NCI-H128 (cell line): ENCODE data around the gene MYBPC2.
"Not testable (repeated sequence)": the region's sequence is repeated elsewhere in the genome, so short reads cannot be mapped to it uniquely, and the experiment has no call there.

Experiments used
- DNase-seq: peaks from one replicate; lab custom pipeline; 2025; ENCODE audit not compliant: unreplicated experiment; lab: John Stamatoyannopoulos, UW

Gene MYBPC2

GRCh38 chr19:50432221-50433028 is at the start of gene MYBPC2:
MYBPC2 (plus strand) TSS chr19:50432892; CDS start chr19:50432954, 62 bp downstream.
- DNase-seq: no peak

DNA sequence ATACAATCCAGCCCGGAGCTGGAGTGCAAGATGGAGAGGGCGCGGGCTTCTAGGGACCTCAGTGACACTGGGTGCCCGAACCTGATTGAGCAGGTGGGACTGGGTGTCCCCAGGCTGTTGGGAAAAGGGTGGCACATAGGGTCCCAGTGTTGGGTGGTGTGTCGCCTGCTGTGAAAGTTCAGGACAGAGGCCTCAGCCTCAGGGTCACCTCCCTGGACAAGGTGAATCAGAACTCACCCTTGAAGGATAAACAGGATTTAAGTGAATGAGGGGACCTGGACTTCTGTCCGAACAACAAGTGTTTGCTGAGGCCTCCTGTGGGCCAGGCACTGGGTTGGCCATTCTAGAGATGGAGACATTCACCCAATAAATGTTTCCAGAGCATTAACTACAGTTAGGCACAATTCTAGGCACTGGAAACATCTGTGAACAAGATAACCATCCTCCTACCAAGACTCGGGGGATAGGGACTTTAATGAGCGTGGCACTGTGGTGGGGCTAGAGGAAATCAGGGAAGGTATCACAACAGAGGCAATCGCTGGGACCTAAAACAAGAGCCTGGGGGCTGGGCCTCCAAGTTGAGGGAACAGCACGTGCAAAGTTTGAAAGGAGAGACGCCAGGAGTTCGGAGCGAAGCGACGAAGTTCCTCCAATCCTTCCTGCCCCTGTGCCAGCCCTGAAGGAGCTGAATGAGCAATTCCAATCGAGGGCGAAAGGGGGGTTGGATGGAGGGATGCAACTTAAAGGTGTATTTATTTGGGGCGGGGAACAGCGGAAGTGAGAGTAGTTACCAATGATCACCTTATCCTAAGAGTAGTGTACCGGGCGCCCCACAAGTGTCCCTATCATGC is 49.5 kb upstream of the MYBPC2 start:
- no peak for DNase-seq

DNA sequence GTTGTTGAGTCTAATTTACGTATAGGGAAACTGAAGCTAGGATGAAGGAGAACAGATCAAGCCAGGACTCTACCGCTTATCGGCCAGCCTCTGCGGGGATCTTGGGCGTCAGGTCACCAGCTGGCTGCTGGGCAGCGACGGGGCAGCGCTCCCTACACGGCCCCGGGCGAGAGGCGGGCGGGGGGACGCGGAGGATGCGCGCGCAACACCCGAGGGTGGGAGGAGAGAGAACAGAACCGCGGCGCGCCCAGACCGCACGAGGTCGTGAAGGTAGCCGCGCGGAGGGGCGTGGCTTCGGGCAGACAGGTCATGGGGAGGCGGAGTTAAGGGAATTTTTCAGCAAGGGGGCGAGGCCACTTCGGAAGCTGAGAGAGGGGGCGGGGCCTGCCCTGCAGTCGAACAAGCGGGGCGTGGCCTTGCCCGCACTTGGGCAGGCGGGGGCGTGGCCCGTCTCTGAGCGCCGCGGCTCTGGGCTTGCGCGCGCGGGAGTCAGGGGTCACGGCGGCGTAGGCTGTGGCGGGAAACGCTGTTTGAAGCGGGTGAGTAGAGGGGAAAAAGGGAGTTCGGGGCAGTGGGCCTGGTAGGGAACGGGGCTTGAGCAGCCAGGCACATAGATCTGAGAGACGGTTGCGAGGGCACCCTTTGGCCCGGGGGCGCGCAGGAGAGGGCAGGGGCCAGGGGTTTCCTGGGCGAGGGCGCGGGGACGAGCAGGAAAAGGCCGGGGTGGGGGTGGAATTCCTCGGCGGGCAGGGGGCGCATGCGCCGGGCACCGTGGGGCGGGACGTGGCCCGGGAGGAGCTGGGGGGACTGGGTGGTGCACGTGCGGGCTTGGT is 48.6 kb upstream of the MYBPC2 start, which contains the start of gene POLD1:
POLD1 (plus strand) TSS at position 496 of the 833 bp plus-strand sequence. CDS start 14,505 bp downstream, outside the sequence.
- DNase-seq: peak; percentile 93

DNA sequence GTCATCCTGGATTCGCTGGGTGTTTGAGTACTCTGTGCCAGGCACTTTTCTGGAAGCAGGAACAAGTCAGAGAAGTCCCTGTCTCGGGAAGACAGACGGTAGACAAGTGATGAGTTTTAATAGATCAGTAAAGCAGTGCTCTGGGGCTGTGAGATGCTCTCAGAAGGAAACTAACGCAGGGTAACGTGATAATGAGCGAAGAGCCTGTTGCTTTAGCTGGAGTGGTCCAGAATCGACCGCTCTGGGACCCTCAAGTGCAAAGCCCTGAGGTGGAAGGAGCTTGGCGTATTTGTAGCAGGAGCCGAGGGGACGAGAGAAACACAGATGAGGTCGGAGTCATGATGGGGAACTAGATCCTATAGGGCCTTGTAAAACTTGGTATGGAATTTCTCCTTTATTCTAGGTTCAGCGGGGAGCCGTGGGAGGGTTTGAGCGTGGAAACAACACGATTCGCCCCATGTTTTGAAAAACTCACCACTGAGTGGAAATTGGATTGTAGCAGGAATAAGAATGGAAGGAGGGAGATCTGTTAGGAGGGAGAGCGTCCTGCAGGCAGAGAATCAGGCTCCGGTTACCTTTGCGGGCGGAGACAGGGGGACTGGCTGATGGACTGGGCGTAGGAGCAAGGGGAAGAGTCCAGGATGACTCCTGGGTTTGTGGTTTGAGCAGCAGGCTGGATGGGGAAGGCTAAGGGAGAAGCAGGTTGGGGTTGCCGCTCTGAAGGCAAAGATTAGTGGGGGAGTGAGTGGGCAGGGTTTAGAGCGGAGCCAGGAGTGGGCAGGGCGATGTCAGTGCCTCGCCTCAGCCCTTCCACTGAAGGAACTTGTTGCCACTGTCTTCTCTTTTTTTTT is 47.8 kb upstream of the MYBPC2 start:
- no peak for DNase-seq

- no peak for DNase-seq
Measured at GRCh38 chr19:50387176-50387867, 45.4 kb upstream of the MYBPC2 start.

DNA sequence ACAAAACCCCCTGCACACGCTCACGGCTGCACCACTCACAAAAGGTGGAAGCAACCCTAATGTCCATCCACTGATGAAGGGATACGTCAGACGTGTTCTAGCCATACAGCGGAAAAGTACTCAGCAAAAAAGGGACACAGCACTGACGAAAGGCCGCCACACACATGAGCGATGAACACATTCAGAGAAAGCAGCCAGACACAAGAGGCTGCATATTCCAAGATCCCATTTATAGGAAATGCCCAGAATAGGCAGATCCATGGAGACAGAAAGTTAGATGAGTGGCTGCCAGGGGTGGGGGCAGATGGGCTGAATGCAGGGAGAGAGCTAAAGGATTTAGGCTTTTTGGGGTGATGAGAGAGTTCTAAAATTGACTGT is 44.8 kb upstream of the MYBPC2 start:
- no peak for DNase-seq

DNA sequence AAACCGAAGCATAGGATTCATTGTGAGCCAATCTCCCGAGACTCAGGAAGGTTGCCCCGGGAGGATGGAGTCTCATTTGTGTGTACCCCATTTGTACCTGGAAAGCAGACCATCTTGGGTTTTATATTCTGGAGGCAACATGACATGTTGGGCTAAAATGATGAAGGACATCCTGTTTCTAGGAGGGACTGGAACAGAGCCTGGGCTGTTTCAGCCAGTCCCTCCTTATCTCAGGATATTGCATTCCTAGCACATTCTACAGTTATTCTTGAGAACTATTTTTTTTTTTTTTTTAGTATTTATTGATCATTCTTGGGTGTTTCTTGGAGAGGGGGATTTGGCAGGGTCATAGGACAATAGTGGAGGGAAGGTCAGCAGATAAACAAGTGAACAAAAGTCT is 42.4 kb upstream of the MYBPC2 start:
- not testable (repeated sequence) for DNase-seq

- DNase-seq: not testable (repeated sequence)
Measured at GRCh38 chr19:50390952-50391351, 41.7 kb upstream of the MYBPC2 start.

DNA sequence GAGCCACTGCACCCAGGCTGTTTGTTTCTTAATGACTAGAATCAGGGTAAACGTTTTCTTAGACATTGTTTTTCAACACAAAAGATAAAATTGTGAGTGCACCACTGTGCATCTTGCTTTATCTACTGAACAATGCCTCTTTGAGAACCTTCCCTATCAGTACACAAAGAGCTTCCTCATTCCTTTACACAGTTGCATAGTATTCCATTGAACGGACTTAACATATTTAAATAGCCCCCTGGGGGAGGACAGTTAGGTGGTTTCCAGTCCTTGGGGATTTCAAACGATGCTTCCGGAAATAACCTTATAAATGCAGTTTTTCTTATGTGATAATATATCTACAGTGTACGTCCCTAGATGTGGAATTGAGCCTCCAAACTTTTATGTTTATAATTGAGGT is 39.9 kb upstream of the MYBPC2 start:
- DNase-seq: no peak

GRCh38 chr19:50393589-50393988 is 39.1 kb upstream of the MYBPC2 start:
- no peak for DNase-seq

- no peak for DNase-seq
Measured at GRCh38 chr19:50394017-50394416, 38.7 kb upstream of the MYBPC2 start.

GRCh38 chr19:50398675-50399367 is 33.9 kb upstream of the MYBPC2 start:
- DNase-seq: no peak

- no peak for DNase-seq
Measured at GRCh38 chr19:50399368-50399745, 33.3 kb upstream of the MYBPC2 start.

GRCh38 chr19:50401605-50402450 is 30.9 kb upstream of the MYBPC2 start:
- no peak for DNase-seq

- DNase-seq: no peak
Measured at GRCh38 chr19:50402544-50403301, 30.0 kb upstream of the MYBPC2 start.

DNA sequence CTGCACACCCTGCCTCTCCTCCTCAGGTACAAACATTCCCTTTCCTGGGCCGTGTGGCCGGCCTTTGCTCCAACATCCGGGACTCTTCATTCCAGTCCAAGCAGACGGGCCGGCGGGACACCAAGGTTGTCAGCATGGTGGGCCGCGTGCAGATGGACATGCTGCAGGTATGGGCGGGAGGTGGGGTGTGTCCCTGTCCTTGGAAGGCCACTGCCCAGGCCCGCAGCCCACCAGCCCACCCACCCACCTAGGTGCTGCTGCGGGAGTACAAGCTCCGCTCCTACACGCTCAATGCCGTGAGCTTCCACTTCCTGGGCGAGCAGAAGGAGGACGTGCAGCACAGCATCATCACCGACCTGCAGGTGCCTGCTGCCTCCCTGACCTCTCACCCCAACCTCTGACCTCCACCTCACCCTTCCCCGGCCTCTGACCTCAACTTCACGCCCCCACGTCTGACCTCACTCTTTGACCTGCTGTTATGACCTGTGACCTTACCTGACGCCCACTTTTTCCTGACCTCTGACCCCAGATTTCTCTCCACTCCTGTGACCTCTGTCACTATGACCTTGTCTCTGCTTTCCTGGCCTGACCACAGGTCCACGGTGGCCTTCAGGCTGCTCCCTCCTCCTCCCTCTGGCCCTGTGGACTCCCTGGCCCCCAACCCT is 26.4 kb upstream of the MYBPC2 start:
- no peak for DNase-seq

GRCh38 chr19:50406829-50407228 is 25.9 kb upstream of the MYBPC2 start:
- DNase-seq: no peak
